ENCODE measurements around the gene ARL13B. TPM values are rescaled to one million over a fixed set of nuclear protein-coding genes. Genes with fewer than 3 reads are reported as not detected.
A peak's percentile ranks its signal among the peaks of the same experiment; 100 is the strongest.

ARL13B gene
- total RNA-seq, 2 experiments from 2014 or later = 8.3 to 10.2 TPM

GRCh38 chr3:94046533-94046932 is 66.6 kb downstream of the ARL13B start:
- Mint-ChIP-seq H3K4me1 (no peaks in the 10 kb centered on the region), H3K27ac (no peak overlapping the region), H3K4me3 (no peak overlapping the region), H3K36me3 (peaks cover 12% of the 10 kb centered on the region), H3K9me3 (peaks cover 2% of the 10 kb centered on the region), H3K27me3 (no peaks in the 10 kb centered on the region)
- POLR2A ChIA-PET = no interaction called here
- DNase-seq (no peak), ATAC-seq (ENCODE audit: low read depth) (no peak)

GRCh38 chr3:94049267-94049666 is 69.3 kb downstream of the ARL13B start:
- Mint-ChIP-seq H3K4me1 (peaks cover 2% of the 10 kb centered on the region), H3K36me3 (peaks cover 11% of the 10 kb centered on the region), H3K9me3 (no peaks in the 10 kb centered on the region), H3K27ac (no peak overlapping the region), H3K27me3 (no peaks in the 10 kb centered on the region), H3K4me3 (no peak overlapping the region)
- no peak for DNase-seq
- POLR2A ChIA-PET = no interaction called here
- ATAC-seq (ENCODE audit: low read depth) = no peak

GRCh38 chr3:94050546-94050945 is 70.6 kb downstream of the ARL13B start:
- Mint-ChIP-seq H3K4me3 (no peak overlapping the region), H3K4me1 (peaks cover 2% of the 10 kb centered on the region), H3K27ac (no peak overlapping the region), H3K9me3 (no peaks in the 10 kb centered on the region), H3K36me3 (peaks cover 7% of the 10 kb centered on the region), H3K27me3 (no peaks in the 10 kb centered on the region)
- ATAC-seq (ENCODE audit: low read depth) (no peak), DNase-seq (no peak)
- POLR2A ChIA-PET = interaction anchor here (1.2 kb wide), 1 partner anchor 12 kb away, joined by 3 read pairs; the partner anchor contains the start of gene DHFR2

- no peak overlapping the region for H3K27ac Mint-ChIP-seq
- POLR2A ChIA-PET = no interaction called here
- no peaks in the 10 kb centered on the region for H3K27me3 Mint-ChIP-seq
- no peak for DNase-seq
- H3K4me3 Mint-ChIP-seq = no peak overlapping the region
- H3K4me1 Mint-ChIP-seq = peaks cover 26% of the 10 kb centered on the region
- peaks cover 27% of the 10 kb centered on the region for H3K36me3 Mint-ChIP-seq
- H3K9me3 Mint-ChIP-seq = no peaks in the 10 kb centered on the region
- ATAC-seq (ENCODE audit: low read depth) = no peak
Observed at GRCh38 chr3:94061297-94061696, 81.3 kb downstream of the ARL13B start.

- H3K9me3 Mint-ChIP-seq = peaks cover 5% of the 10 kb centered on the region
- H3K4me1 Mint-ChIP-seq = peaks cover 31% of the 10 kb centered on the region
- POLR2A ChIA-PET = interaction anchor here (0.7 to 2.4 kb wide), 8 partner anchors 9 to 142 kb away, joined by 3 to 13 read pairs (median 4); partner anchors contain the start of genes ARL13B and PROS1
- DNase-seq = peak; percentile 81
- peak within 1 kb of the TSS; percentile 98 for H3K4me3 Mint-ChIP-seq
- no peaks in the 10 kb centered on the region for H3K27me3 Mint-ChIP-seq
- peak; percentile 92 for ATAC-seq (ENCODE audit: low read depth)
- H3K27ac Mint-ChIP-seq = peak within 1 kb of the TSS; percentile 100
- peaks cover 41% of the 10 kb centered on the region for H3K36me3 Mint-ChIP-seq
Observed at GRCh38 chr3:94062513-94063404, 82.8 kb downstream of the ARL13B start, which contains the start of the genes DHFR2 and NSUN3. Gene DHFR2, minus strand, starts transcription at chr3:94062916. Its CDS starts 1,405 bp downstream, at chr3:94061511. Gene NSUN3, plus strand, starts transcription at chr3:94063061. Its CDS starts 66 bp downstream, at chr3:94063127.

GRCh38 chr3:94063496-94064119 is 83.7 kb downstream of the ARL13B start:
- Mint-ChIP-seq H3K4me1 (peaks cover 31% of the 10 kb centered on the region), H3K27me3 (no peaks in the 10 kb centered on the region), H3K9me3 (peaks cover 5% of the 10 kb centered on the region), H3K4me3 (peak overlapping the region; percentile 98), H3K27ac (peak overlapping the region; percentile 100), H3K36me3 (peaks cover 44% of the 10 kb centered on the region)
- ATAC-seq (ENCODE audit: low read depth) (no peak), DNase-seq (no peak)
- POLR2A ChIA-PET = interaction anchor here (0.7 to 2.4 kb wide), 4 partner anchors 8 to 143 kb away, joined by 3 to 13 read pairs (median 6); partner anchors contain the start of gene PROS1

- peak overlapping the region; percentile 100 for H3K27ac Mint-ChIP-seq
- peaks cover 34% of the 10 kb centered on the region for H3K4me1 Mint-ChIP-seq
- H3K27me3 Mint-ChIP-seq = no peaks in the 10 kb centered on the region
- POLR2A ChIA-PET = no interaction called here
- no peak for ATAC-seq (ENCODE audit: low read depth)
- peak overlapping the region; percentile 98 for H3K4me3 Mint-ChIP-seq
- DNase-seq = no peak
- peaks cover 44% of the 10 kb centered on the region for H3K36me3 Mint-ChIP-seq
- H3K9me3 Mint-ChIP-seq = peaks cover 5% of the 10 kb centered on the region
Observed at GRCh38 chr3:94064243-94064860, 84.4 kb downstream of the ARL13B start.

- Mint-ChIP-seq H3K36me3 (peaks cover 41% of the 10 kb centered on the region), H3K27ac (no peak overlapping the region), H3K4me1 (peaks cover 34% of the 10 kb centered on the region), H3K9me3 (peaks cover 5% of the 10 kb centered on the region), H3K27me3 (no peaks in the 10 kb centered on the region), H3K4me3 (peak overlapping the region; percentile 31)
- ATAC-seq (ENCODE audit: low read depth) (no peak), DNase-seq (no peak)
- POLR2A ChIA-PET = interaction anchor here (1.3 kb wide), 1 partner anchor 12 kb away, joined by 3 read pairs; no protein-coding TSS in a partner anchor
Observed at GRCh38 chr3:94065122-94065521, 85.2 kb downstream of the ARL13B start.

GRCh38 chr3:94065819-94066480 is 86.0 kb downstream of the ARL13B start:
- no peaks in the 10 kb centered on the region for H3K27me3 Mint-ChIP-seq
- DNase-seq (no peak), ATAC-seq (ENCODE audit: low read depth) (no peak)
- H3K4me1 Mint-ChIP-seq = peaks cover 31% of the 10 kb centered on the region
- H3K27ac Mint-ChIP-seq = no peak overlapping the region
- H3K9me3 Mint-ChIP-seq = peaks cover 5% of the 10 kb centered on the region
- POLR2A ChIA-PET = interaction anchor here (1.3 kb wide), 1 partner anchor 12 kb away, joined by 3 read pairs; no protein-coding TSS in a partner anchor
- peaks cover 33% of the 10 kb centered on the region for H3K36me3 Mint-ChIP-seq
- H3K4me3 Mint-ChIP-seq = no peak overlapping the region

GRCh38 chr3:94066506-94067500 is 86.8 kb downstream of the ARL13B start:
- peaks cover 35% of the 10 kb centered on the region for H3K36me3 Mint-ChIP-seq
- POLR2A ChIA-PET = interaction anchor here (1.3 kb wide), 1 partner anchor 11 kb away, joined by 3 read pairs; no protein-coding TSS in a partner anchor
- no peaks in the 10 kb centered on the region for H3K27me3 Mint-ChIP-seq
- ATAC-seq (ENCODE audit: low read depth) (no peak), DNase-seq (no peak)
- no peak overlapping the region for H3K4me3 Mint-ChIP-seq
- H3K4me1 Mint-ChIP-seq = peaks cover 39% of the 10 kb centered on the region
- peak overlapping the region; percentile 4 for H3K27ac Mint-ChIP-seq
- H3K9me3 Mint-ChIP-seq = peaks cover 5% of the 10 kb centered on the region

GRCh38 chr3:94069194-94069813 is 89.3 kb downstream of the ARL13B start:
- ATAC-seq (ENCODE audit: low read depth) (no peak), DNase-seq (no peak)
- H3K27me3 Mint-ChIP-seq = no peaks in the 10 kb centered on the region
- peaks cover 47% of the 10 kb centered on the region for H3K4me1 Mint-ChIP-seq
- no peak overlapping the region for H3K4me3 Mint-ChIP-seq
- POLR2A ChIA-PET = no interaction called here
- peaks cover 6% of the 10 kb centered on the region for H3K9me3 Mint-ChIP-seq
- peak overlapping the region; percentile 7 for H3K27ac Mint-ChIP-seq
- peaks cover 51% of the 10 kb centered on the region for H3K36me3 Mint-ChIP-seq
